ENCODE measurements around the gene PTPN3.
"Not testable (repeated sequence)": the region's sequence is repeated elsewhere in the genome, so short reads cannot be mapped to it uniquely, and the experiment has no call there.

PTPN3 gene

GRCh38 chr9:109385499-109385898, 112.6 kb downstream of the PTPN3 start:
- no peak for DNase-seq

DNA sequence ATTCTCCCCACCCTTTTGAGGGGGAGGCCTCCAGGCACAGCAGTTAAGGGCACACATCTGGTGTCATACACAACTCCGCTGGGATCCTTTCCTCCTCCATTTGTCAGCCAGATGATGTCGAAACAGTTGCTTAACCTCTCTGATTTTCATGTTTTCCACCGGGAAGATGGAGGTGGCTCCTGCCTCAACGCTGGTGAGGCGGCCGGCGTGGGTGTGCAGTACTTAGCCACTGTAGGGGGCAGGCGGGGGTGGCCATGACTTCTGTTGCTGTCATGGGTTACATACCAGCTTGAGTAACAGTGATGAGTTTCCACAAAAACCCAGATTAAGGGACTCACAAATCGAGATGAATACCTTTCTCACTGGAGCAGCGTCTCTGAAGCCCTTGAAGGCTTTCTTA, 114.2 kb downstream of the PTPN3 start:
- no peak for DNase-seq

DNA sequence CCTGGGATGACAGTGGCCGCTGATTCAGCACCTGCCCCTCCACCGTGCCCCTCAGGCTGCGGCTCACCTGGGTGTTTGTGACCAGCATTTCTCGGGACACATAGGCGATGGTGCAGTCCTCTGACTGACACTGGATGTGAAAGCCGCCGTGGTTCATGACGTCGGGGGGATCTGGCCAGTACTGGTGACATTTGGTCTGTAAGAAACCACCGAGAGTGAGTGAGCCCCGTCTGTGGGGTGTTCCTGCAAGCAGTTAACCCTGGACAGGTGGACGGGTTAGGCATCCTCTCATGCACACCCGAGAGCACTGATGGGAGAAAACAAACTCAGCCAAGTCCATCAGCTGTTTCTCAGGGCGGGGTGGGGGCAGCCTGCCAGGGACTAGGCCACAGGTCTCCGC, 114.8 kb downstream of the PTPN3 start:
- no peak for DNase-seq

DNA sequence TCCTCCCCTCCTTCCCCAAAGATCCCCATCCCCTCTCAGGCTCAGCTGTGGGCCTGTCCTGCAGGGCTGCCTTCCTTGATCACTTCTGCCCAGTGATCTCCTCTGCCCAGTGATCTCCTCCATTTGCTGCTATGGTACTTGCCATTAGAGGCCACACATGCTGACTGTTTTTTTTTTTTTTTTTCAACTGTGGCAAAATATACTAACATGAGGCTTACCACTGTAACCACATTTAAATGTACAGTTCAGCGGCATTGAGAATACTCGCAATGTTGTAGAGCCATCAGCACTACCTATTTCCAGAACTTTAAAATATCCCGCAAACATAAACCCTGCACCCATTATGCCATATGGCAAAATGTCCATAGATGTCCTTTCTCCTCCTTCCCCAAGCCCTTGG, 115.5 kb downstream of the PTPN3 start:
- DNase-seq = no peak

GRCh38 chr9:109382182-109382581, 115.9 kb downstream of the PTPN3 start:
- no peak for DNase-seq

DNA sequence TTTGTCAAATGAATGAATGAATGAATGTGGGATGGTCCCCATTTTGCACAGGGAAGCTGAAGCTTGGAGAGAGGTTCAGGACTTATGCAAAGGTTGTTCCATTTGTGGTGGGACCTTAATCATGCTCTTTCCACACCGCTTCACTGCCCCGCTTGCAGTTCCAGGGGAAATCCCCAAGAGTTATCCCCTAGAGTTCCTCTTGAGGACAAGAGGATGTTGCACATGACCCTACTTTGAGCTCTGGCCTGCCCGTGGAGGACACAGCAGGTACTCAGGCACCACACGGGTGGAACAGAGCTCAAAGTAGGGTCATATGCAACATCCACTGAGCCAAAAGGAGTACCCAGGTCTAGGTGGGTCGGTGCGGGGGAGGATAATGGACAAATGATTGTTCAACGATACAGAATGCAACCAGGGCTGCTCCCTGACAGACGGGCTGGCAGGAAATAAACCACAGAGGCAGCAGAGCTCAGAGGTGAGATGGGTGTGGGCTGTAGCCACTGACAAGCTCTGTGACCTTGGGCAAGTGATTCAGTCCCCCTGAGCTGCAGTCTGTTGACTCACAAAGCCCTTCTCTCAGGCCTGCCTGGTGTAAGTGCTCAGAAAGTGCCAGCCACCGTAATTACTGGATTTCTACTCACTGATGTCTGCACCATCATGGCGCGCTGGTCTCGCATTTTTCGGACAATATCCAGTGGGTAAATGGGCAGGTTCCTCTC, 116.9 kb downstream of the PTPN3 start:
- no peak for DNase-seq

DNA sequence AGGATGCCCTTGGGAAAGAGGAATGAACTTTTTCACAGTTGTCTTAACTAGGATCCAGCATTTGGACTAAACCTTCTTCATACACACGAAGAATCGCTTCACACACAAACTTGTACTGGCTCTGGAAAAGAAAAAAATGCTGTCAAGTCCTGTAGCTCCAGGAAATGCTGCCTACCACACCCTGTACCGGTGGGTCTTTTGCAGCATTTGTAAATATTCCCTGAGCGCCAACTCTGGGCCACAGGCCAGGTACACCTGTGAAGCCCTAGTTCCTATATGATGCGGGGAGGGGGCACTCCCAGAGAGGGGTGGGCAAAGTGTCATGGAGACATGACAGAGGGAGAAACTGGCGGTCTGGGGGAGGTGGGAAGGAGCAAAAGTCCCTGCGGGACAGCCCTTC, 118.6 kb downstream of the PTPN3 start:
- no peak for DNase-seq

DNA sequence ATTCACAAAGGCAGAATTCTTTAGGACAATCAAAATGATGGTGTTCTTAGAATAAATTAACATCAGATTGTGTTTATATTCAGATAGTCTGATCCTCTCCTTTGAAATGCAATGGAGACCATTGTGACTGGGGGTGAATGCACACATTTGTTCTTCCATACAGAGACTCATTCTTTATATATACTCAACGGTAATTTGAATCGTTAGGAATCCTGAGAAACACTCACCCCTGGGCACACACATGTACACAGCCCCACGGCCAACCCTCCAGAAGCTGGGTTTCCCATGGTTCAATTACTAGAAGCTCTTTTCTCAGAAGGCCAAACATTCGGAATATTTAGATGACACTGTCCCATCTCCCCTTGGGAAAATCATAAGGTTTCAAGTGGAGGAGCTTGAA, 119.8 kb downstream of the PTPN3 start:
- no peak for DNase-seq

DNA sequence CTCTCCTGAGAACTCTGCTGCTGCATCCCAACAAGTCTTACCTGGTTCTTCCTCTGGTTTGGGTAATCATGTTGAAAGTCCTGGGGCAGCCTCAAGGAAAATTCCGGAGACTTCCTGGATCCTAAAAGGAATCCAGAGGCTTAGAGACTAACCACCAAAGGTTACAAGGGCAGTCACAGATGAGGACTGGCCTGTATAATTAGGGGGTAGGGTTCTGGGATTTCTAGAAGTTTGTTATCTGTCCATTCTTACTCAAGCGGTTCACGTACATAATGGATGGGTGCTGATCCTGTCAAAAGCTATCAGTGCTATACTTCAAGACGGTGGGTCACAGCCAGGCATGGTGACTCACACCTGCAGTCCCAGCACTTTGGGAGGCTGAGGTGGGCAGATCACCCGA, 125.9 kb downstream of the PTPN3 start:
- DNase-seq = no peak

- no peak for DNase-seq
These were observed 126.7 kb downstream of the PTPN3 start for GRCh38 chr9:109371374-109371773.

- DNase-seq = no peak
These were observed 128.8 kb downstream of the PTPN3 start for GRCh38 chr9:109369285-109369684.

DNA sequence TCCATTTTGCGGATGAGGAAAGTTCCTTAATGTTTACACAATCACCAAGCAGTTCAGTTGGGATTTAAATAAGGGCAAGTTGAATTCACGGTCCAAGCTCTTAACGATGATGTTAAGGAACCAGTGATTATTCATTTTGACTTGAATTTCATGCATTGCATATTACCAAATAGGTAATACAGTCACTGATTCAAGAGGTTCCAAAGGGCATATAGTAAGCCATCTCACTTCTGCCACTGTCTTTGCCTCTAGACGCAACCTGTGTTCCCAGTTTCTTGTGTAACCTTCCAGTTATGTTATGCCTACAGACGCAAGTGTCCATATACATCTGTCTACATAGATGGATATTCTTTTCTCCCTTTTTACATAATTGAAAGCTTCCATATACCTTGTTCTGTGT, 137.3 kb downstream of the PTPN3 start:
- no peak for DNase-seq

DNA sequence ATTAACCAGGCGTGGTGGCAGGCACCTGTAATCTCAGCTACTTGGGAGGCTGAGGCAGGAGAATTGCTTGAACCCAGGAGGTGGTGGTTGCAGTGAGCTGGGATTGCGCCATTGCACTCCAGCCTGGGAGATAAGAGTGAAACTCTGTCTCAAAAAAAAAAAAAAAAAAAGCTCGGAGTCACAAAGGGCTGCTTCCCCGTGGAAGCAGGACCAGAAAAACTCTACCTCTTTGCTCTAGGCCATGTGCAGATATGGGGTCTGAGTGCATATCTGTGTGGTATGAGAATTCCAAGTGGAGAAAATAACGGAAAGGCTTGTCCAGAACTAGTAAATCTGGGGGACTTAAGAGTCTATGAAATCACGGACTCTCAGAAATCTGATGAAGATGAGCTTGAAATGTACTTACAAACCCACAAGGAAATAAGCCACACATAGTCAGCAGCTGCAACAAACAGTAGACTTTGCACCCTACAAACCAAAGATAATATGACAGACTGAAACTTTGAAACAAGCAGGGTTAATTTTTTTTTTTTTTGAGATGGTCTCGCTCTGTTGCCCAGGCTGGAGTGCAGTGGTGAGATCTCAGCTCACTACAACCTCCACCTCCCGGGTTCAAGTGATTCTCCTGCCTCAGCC, 139.0 kb downstream of the PTPN3 start:
- DNase-seq = not testable (repeated sequence)

DNA sequence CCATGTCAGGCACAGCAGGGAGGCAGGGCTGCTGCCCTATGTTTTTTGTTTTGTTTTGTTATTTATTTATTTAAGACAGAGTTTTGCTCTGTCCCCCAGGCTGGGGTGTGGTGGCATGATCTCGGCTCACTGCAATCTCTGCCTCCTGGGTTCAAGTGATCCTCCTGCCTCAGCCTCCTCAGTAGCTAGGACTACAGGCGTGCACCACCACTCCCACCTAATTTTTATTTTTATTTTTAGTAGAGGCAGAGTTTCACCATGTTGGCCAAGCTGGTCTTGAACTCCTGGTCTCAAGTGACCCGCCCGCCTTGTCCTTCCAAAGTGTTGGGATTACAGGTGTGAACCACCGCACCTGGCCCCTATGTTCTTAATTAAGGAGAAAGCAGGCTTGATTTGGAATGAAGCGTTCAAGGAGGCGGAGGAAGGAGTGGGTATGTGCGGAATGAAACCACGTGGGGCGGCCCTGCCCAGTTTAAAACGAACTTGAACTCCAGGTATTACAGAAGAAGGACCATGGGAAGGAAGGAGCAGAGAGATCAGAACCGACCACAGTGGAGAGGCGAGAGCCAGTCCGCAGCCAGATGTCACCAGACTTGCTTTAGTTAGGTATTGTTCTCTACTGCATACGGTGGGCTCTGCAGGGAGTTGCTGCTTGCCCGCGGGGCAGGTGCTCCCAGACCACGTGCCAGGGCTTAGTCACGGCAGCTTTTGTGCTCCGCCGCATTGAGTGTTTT, 142.4 kb downstream of the PTPN3 start:
- DNase-seq = no peak

DNA sequence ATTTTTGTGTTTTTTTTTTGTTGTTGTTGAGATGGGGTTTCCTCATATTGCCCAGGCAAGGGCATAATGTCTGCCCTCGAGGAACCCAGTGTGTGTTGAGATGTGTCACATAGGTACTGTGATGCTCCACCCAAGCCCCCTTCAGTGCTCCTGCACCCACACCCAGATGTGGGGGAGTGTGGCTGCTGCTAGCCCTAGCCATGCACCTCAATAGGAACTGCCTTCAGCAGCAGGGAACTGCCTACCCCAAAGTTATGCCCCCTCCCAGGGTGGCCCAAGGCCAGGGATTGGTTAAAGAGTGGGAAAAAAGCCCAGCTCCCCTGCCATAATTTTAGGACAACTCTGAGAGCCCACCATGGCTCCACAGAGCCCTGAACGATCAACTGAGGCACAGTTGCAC, 143.9 kb downstream of the PTPN3 start:
- no peak for DNase-seq

GRCh38 chr9:109351032-109351431, 147.1 kb downstream of the PTPN3 start:
- DNase-seq = no peak

- no peak for DNase-seq
These were observed 148.7 kb downstream of the PTPN3 start for GRCh38 chr9:109349421-109349846.

- no peak for DNase-seq
These were observed 151.2 kb downstream of the PTPN3 start for GRCh38 chr9:109346904-109347303.

- DNase-seq = no peak
These were observed 153.2 kb downstream of the PTPN3 start for GRCh38 chr9:109344866-109345265.

- no peak for DNase-seq
These were observed 155.2 kb downstream of the PTPN3 start for GRCh38 chr9:109342878-109343277.

DNA sequence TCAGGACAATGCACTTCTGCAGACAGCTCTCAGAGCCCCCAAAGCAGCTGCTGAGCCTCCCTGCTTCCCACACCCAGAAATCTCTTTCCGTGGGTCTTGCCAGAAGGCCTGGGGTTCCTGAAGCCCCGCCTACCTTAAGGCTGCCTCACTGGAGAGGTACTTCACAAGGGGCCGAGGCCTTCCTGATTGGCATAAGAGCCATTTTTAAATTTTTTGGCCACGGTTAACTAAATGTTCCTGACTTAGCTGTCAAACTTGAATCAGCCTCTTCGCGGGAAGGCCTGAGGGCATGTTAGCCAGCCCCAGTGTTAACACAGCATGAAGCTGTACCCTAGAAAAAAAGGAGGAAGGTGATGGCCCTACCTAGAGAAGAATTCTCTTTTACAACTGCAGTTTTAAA, 156.5 kb downstream of the PTPN3 start:
- DNase-seq = no peak

DNA sequence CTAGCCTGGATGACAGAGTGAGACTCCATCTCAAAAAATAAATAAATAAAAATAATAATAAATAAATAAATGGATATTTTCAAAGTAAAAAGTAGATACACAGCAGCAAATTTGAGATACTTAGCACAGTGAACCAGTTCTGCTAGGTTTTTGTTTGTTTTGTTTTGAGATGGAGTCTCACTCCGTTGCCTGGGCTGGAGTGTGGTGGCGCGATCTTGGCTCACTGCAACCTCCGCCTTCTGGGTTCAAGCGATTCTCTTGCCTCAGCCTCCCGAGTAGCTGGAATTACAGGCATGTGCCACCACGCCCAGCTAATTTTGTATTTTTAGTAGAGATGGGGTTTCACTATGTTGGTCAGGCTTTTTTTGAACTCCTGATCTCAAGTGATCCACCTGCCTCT, 157.1 kb downstream of the PTPN3 start:
- DNase-seq = not testable (repeated sequence)

DNA sequence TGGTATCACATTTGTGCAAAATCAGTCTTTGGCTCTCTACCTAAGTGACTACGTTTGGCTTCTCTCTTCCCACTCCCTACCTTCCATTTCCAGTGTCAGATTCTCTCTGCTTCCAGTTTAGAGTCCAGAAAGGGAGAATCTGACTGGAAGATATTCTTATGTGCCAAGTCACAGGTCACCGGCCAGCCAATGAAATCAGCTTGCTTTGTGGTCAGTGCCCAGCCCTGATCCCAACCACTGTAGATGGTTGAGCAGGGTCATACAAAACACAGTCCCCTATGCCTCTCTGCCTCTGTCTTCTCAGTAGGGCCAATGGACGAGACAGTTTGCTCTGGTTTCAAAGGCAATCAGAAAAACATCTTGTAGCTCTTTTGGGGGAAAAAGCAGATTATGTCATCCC, 161.7 kb downstream of the PTPN3 start:
- DNase-seq = no peak

DNA sequence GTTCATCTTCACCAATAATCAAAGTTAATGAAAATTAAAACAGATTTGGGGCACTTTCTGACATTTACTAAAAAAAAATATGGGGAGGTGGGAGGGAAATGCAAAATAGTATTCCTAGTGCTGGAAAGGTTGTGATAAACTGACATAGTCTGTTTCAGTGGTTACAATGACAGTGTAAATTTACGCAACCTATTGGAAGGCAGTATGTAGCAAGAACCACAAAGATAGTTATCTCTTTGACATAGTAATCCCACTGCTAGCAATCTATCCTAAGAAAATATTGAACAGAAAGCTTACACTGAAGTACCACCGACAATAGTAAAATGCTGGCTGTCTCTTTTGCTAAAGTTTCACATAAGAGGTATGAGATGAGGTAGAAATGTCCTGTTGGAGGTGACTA, 162.2 kb downstream of the PTPN3 start:
- DNase-seq = no peak
